ENCODE measurements around the gene ZNFX1. TPM values are rescaled to one million over a fixed set of nuclear protein-coding genes. Genes with fewer than 3 reads are reported as not detected.
A peak's percentile ranks its signal among the peaks of the same experiment; 100 is the strongest.
"Not testable (repeated sequence)": the region's sequence is repeated elsewhere in the genome, so short reads cannot be mapped to it uniquely, and the experiment has no call there.

The ZNFX1 gene
- polyA plus RNA-seq, 4 donors = 9.9 to 13.4 (median 11.9) TPM

DNA sequence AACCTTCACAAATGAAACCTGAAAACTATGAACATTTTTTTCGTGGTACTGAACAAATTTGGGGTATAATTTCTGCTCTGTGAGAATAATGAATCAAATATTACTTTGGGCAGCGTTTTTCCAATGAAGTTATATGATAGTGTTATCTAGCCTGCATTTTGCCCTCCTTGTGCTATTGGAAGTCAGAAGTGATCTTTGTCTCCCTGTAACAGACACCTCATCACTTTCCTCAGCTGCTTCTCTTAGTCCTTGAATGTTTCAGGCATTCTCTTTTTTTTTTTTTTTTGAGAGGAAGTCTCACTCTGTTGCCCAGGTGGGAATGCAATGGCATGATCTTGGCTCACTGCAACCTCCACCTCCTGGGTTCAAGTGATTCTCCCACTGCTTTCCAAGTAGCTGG lies 48.5 kb downstream of the ZNFX1 start:
- Histone ChIP-seq H3K9me3 (ENCODE audit: control insufficient read depth in 2 of 2, insufficient read depth in 1 of 2, low read depth in 1 of 2, low read length in 1 of 2) (no peaks in the 10 kb centered on the region), H3K27me3 (ENCODE audit: control insufficient read depth in 3 of 3, insufficient read depth in 3 of 3, low read length in 3 of 3) (no peaks in the 10 kb centered on the region), H3K4me3 (ENCODE audit: low read depth in 1 of 3, low read length in 3 of 3) (no peak overlapping the region), H3K4me1 (ENCODE audit: control insufficient read depth in 3 of 3, insufficient read depth in 2 of 3, low read depth in 1 of 3, low read length in 2 of 3) (peaks cover 0 to 20% (median 4%) of the 10 kb centered on the region in 3 donors), H3K27ac (ENCODE audit: low read depth in 1 of 3, low read length in 2 of 3) (peak overlapping the region in 1 of 3 donors; percentile 92), H3K36me3 (ENCODE audit: control insufficient read depth in 3 of 3, insufficient read depth in 2 of 3, low read depth in 1 of 3, low read length in 3 of 3) (peaks cover 17 to 84% (median 28%) of the 10 kb centered on the region in 3 donors)
- WGBS, 3 donors = 45 to 79% (median 62%) methylated on average over 2 of the region's 2 CpGs
- peak; percentile 23 to 35 for DNase-seq
- no peak for FAIRE-seq

DNA sequence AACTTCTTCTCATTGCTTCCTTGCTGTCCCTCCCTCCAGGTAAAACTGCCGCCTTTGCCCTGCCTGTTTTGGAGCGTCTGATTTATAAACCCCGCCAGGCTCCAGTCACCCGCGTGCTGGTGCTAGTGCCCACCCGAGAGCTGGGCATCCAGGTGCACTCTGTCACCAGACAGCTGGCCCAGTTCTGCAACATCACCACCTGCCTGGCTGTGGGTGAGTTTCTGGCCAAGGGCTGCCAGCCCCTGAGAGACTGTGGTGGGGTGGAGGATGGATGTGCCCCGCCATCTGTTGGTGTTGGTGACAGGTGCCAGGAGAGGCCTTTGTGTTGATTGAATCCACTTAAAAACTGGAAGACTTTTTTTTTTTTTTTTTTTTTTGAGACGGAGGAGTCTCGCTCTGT lies 49.2 kb downstream of the ZNFX1 start:
- Histone ChIP-seq H3K36me3 (ENCODE audit: control insufficient read depth in 3 of 3, insufficient read depth in 2 of 3, low read depth in 1 of 3, low read length in 3 of 3) (peaks cover 22 to 84% (median 29%) of the 10 kb centered on the region in 3 donors), H3K4me3 (ENCODE audit: low read depth in 1 of 3, low read length in 3 of 3) (no peak overlapping the region), H3K9me3 (ENCODE audit: control insufficient read depth in 2 of 2, insufficient read depth in 1 of 2, low read depth in 1 of 2, low read length in 1 of 2) (no peaks in the 10 kb centered on the region), H3K27ac (ENCODE audit: low read depth in 1 of 3, low read length in 2 of 3) (peak overlapping the region in 1 of 3 donors; percentile 22), H3K27me3 (ENCODE audit: control insufficient read depth in 3 of 3, insufficient read depth in 3 of 3, low read length in 3 of 3) (no peaks in the 10 kb centered on the region), H3K4me1 (ENCODE audit: control insufficient read depth in 3 of 3, insufficient read depth in 2 of 3, low read depth in 1 of 3, low read length in 2 of 3) (peaks cover 0 to 20% (median 4%) of the 10 kb centered on the region in 3 donors)
- 90 to 96% (median 93%) methylated on average over 7 to 9 of the region's 9 CpGs for WGBS, 3 donors
- DNase-seq = no peak
- FAIRE-seq = no peak

DNA sequence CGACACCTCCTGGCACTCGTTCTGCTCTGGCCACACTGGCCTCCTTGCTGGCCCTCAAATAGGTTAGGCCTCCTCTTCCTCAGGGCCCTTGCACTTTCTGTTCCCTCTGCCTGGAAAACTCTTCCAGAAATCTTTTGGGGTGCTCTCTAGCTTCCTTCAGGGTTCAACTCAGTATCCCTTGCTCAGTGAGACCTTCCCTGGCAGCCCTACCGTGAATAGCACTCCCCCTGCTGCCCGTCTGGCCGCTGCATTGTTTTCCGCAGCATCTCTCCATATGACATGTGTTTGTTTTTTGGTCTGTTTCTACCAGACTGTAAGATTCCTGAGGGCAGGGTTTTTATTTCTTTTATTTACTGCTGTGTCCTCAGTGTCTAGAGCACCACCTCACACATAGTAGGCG lies 52.0 kb downstream of the ZNFX1 start:
- Histone ChIP-seq H3K9me3 (ENCODE audit: control insufficient read depth in 2 of 2, insufficient read depth in 1 of 2, low read depth in 1 of 2, low read length in 1 of 2) (no peaks in the 10 kb centered on the region), H3K27ac (ENCODE audit: low read depth in 1 of 3, low read length in 2 of 3) (no peak overlapping the region), H3K4me3 (ENCODE audit: low read depth in 1 of 3, low read length in 3 of 3) (no peak overlapping the region), H3K27me3 (ENCODE audit: control insufficient read depth in 3 of 3, insufficient read depth in 3 of 3, low read length in 3 of 3) (no peaks in the 10 kb centered on the region), H3K36me3 (ENCODE audit: control insufficient read depth in 3 of 3, insufficient read depth in 2 of 3, low read depth in 1 of 3, low read length in 3 of 3) (peaks cover 29 to 90% (median 31%) of the 10 kb centered on the region in 3 donors), H3K4me1 (ENCODE audit: control insufficient read depth in 3 of 3, insufficient read depth in 2 of 3, low read depth in 1 of 3, low read length in 2 of 3) (peaks cover 0 to 15% (median 4%) of the 10 kb centered on the region in 3 donors)
- 95 to 98% (median 95%) methylated on average over 7 of the region's 7 CpGs for WGBS, 3 donors
- no peak for FAIRE-seq
- DNase-seq = no peak

DNA sequence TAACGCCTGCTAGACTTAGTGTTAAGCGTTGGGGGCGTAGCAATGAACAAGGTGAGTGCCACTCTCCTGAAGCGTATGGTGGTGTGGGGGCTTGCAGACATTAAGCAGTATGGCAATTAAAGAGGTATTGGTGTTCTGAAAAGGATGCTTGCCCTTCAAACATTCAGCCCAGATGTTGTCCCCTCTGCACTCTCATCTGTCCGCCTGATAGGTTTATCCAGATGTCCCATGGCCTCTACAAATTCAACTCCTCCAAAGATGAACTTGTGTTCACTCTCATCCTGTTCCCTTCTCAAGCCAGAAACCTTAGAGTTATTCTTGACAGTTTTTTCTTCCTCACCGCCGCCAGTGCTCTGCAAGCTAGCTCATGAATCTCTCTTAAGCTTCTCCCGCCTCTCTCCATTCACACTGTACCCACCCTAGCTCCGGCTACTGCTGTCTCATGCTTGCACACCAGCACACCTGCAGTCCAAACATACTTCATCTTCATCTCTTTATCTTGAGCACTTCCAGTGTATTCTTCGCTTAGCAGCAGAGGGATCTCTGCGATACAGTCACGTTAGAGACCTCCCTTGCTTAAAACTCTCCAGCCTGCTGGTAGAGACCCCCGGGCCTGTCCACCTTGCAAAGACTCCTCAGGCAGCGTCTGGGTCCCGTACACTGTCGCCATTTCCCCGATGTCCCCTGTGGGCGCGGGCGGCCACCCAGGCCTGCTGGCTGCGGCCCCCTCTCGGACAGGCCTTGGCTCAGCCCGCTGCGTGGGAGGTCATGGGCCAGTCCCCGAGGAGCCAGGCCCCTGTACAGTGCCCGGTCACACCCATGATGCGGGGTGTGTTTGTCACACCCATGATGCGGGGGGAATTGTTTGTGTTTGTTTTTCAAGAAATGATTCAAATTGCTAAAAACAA lies 57.7 kb downstream of the ZNFX1 start:
- H3K4me1 ChIP-seq (ENCODE audit: control insufficient read depth in 3 of 3, insufficient read depth in 2 of 3, low read depth in 1 of 3, low read length in 2 of 3) = peaks cover 3 to 9% (median 4%) of the 10 kb centered on the region in 3 donors
- WGBS, 3 donors = 54 to 67% (median 58%) methylated on average over 28 of the region's 28 CpGs
- H3K9me3 ChIP-seq (ENCODE audit: control insufficient read depth in 2 of 2, insufficient read depth in 1 of 2, low read depth in 1 of 2, low read length in 1 of 2) = no peaks in the 10 kb centered on the region

DNA sequence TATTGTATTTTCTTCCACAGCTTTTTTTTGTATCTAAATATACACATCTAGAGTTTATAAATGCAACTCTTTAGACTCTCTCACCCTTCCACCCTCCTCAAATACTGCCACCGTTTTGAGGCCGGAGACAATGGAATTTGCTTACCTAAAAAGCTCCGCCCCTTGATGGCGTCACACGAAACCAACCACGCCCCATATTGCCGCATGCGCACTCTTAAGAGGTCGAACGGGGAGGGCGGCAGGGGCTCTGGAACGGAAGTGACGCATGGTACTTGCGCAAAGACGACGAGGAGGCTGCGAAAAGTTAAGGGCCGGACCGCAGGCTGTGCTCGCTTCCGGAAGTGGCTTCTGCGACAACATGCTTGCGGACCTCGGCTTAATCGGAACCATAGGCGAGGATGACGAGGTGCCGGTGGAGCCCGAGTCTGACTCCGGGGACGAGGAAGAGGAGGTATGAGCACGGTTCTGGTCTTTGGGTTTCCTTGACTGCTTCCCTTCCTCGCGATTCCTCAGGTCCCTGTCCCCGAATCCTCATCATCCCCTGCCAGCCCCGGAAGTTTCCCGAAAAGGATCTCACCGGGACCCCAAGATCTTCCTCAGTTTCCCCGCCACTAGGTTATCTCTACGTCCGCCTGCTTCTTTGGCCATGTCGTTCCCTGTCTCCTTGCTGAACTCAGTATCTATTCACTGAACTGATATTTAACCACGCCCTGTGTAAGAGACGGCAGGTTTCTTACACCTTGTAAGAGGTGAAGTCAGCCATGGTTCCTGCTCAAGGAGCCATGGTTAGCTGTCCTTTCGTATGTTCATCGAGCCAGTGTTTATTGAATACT lies 58.5 kb downstream of the ZNFX1 start, which contains the start of gene DDX27:
TSS of gene DDX27 (plus strand) at position 326 of the 833 bp plus-strand sequence. CDS start at position 359, 33 bp downstream.
- Histone ChIP-seq H3K4me1 (ENCODE audit: control insufficient read depth in 3 of 3, insufficient read depth in 2 of 3, low read depth in 1 of 3, low read length in 2 of 3) (peaks cover 3 to 9% (median 4%) of the 10 kb centered on the region in 3 donors), H3K4me3 (ENCODE audit: low read depth in 1 of 3, low read length in 3 of 3) (peak within 1 kb of the TSS; percentile 39 to 86 (median 71)), H3K36me3 (ENCODE audit: control insufficient read depth in 3 of 3, insufficient read depth in 2 of 3, low read depth in 1 of 3, low read length in 3 of 3) (peaks cover 13 to 31% (median 18%) of the 10 kb centered on the region in 3 donors), H3K9me3 (ENCODE audit: control insufficient read depth in 2 of 2, insufficient read depth in 1 of 2, low read depth in 1 of 2, low read length in 1 of 2) (no peaks in the 10 kb centered on the region), H3K27ac (ENCODE audit: low read depth in 1 of 3, low read length in 2 of 3) (peak within 1 kb of the TSS; percentile 82 to 87 (median 85)), H3K27me3 (ENCODE audit: control insufficient read depth in 3 of 3, insufficient read depth in 3 of 3, low read length in 3 of 3) (no peaks in the 10 kb centered on the region)
- WGBS, 3 donors = 0 to 1% (median 0%) methylated on average over 46 of the region's 46 CpGs
- FAIRE-seq (peak; percentile 51), DNase-seq (peak; percentile 99)

More for the DNA sequence above, 57.7 kb downstream of the ZNFX1 start:
- Histone ChIP-seq H3K36me3 (ENCODE audit: control insufficient read depth in 3 of 3, insufficient read depth in 2 of 3, low read depth in 1 of 3, low read length in 3 of 3) (peaks cover 18 to 40% (median 23%) of the 10 kb centered on the region in 3 donors), H3K27me3 (ENCODE audit: control insufficient read depth in 3 of 3, insufficient read depth in 3 of 3, low read length in 3 of 3) (no peaks in the 10 kb centered on the region), H3K4me3 (ENCODE audit: low read depth in 1 of 3, low read length in 3 of 3) (peak overlapping the region; percentile 39 to 86 (median 71)), H3K27ac (ENCODE audit: low read depth in 1 of 3, low read length in 2 of 3) (peak overlapping the region; percentile 51 to 87 (median 85))
- no peak for FAIRE-seq
- DNase-seq = no peak

DNA sequence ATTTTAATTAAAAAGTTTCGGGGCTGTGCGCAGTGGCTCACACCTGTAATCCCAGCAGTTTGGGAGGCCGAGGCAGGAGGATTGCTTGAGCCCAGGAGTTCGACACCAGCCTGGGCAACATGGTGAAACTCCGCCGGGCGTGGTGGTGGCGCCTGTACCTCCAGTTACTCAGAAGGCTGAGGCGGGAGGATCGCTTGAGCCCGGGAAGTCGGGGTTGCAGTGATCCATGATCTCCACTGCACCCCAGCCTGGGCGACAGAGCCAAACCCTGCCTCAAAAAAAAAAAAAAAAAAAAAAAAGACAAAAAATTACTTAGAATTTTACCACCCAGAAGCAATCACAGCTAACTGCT lies 59.1 kb downstream of the ZNFX1 start:
- Histone ChIP-seq H3K27ac (ENCODE audit: low read depth in 1 of 3, low read length in 2 of 3) (peak overlapping the region in 2 of 3 donors; percentile 33 to 36), H3K36me3 (ENCODE audit: control insufficient read depth in 3 of 3, insufficient read depth in 2 of 3, low read depth in 1 of 3, low read length in 3 of 3) (peaks cover 8 to 25% (median 13%) of the 10 kb centered on the region in 3 donors), H3K4me3 (ENCODE audit: low read depth in 1 of 3, low read length in 3 of 3) (peak overlapping the region in 1 of 3 donors; percentile 71)
- not testable (repeated sequence) for FAIRE-seq; DNase-seq; H3K9me3 ChIP-seq (ENCODE audit: control insufficient read depth in 2 of 2, insufficient read depth in 1 of 2, low read depth in 1 of 2, low read length in 1 of 2); H3K27me3 ChIP-seq (ENCODE audit: control insufficient read depth in 3 of 3, insufficient read depth in 3 of 3, low read length in 3 of 3); H3K4me1 ChIP-seq (ENCODE audit: control insufficient read depth in 3 of 3, insufficient read depth in 2 of 3, low read depth in 1 of 3, low read length in 2 of 3)
- 54 to 60% (median 58%) methylated on average over 13 of the region's 13 CpGs for WGBS, 3 donors

DNA sequence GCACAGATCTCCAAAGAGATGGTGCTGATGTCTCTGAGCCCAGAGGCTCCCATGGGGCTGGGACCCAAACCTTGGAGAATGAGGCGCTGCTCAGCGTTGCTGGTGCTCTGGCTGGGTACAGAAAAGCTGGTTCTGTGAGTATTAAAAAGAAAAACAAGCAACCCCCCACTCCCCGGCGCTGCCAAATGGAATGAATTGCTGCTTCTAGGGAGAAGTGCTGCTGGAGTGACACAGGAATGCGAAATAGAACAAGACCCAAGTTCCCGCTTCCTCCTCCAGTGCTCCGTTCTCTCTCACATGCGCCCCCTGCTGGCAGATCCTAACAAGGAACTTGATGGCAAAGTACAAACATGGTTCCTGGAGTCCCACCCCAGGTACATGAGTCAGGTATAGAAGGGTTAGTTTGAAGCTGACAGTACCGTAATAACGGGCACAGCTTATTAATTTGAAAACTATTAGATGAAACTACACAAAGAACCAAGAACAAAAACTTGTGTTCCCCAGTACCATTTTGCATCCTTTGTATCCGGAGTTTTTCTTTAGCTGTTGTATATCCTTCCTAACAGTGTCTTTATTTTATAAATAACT lies 60.8 kb downstream of the ZNFX1 start:
- FAIRE-seq (no peak), DNase-seq (peak; percentile 96 to 97)
- Histone ChIP-seq H3K36me3 (ENCODE audit: control insufficient read depth in 3 of 3, insufficient read depth in 2 of 3, low read depth in 1 of 3, low read length in 3 of 3) (peaks cover 4 to 10% (median 4%) of the 10 kb centered on the region in 3 donors), H3K4me1 (ENCODE audit: control insufficient read depth in 3 of 3, insufficient read depth in 2 of 3, low read depth in 1 of 3, low read length in 2 of 3) (peaks cover 3 to 9% (median 4%) of the 10 kb centered on the region in 3 donors), H3K9me3 (ENCODE audit: control insufficient read depth in 2 of 2, insufficient read depth in 1 of 2, low read depth in 1 of 2, low read length in 1 of 2) (no peaks in the 10 kb centered on the region), H3K4me3 (ENCODE audit: low read depth in 1 of 3, low read length in 3 of 3) (no peak overlapping the region), H3K27ac (ENCODE audit: low read depth in 1 of 3, low read length in 2 of 3) (peak overlapping the region in 1 of 3 donors; percentile 5), H3K27me3 (ENCODE audit: control insufficient read depth in 3 of 3, insufficient read depth in 3 of 3, low read length in 3 of 3) (no peaks in the 10 kb centered on the region)
- 14 to 22% (median 19%) methylated on average over 11 of the region's 11 CpGs for WGBS, 3 donors

DNA sequence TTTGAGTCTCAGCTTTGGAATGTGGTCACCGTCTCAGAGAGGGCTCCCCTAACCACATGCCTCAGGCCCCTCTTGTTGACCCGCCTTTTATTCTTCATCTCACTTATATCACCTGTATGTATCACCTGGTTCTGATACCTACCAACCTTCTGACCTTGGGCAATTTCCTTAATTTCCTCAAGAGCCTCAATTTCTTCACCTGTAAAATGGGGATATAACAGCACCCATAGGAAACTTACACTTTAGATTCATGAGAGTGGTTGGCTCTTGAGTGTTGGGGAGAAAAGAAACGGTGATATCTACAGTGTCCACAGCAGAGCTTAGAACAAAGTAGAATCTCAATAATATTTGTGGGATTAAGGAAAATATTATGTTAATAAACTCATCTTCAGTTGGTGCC lies 62.6 kb downstream of the ZNFX1 start:
- WGBS, 3 donors = 85 to 93% (median 85%) methylated on average over 3 of the region's 3 CpGs
- no peaks in the 10 kb centered on the region for H3K9me3 ChIP-seq (ENCODE audit: control insufficient read depth in 2 of 2, insufficient read depth in 1 of 2, low read depth in 1 of 2, low read length in 1 of 2)
- FAIRE-seq = no peak

More for the DNA sequence above, 62.6 kb downstream of the ZNFX1 start:
- H3K27me3 ChIP-seq (ENCODE audit: control insufficient read depth in 3 of 3, insufficient read depth in 3 of 3, low read length in 3 of 3) = no peaks in the 10 kb centered on the region
- H3K4me1 ChIP-seq (ENCODE audit: control insufficient read depth in 3 of 3, insufficient read depth in 2 of 3, low read depth in 1 of 3, low read length in 2 of 3) = peaks cover under 1 to 3% (median 3%) of the 10 kb centered on the region in 3 donors
- DNase-seq = no peak
- no peak overlapping the region for H3K27ac ChIP-seq (ENCODE audit: low read depth in 1 of 3, low read length in 2 of 3)
- no peak overlapping the region for H3K4me3 ChIP-seq (ENCODE audit: low read depth in 1 of 3, low read length in 3 of 3)
- H3K36me3 ChIP-seq (ENCODE audit: control insufficient read depth in 3 of 3, insufficient read depth in 2 of 3, low read depth in 1 of 3, low read length in 3 of 3) = no peaks in the 10 kb centered on the region

All from small intestine (tissue), 7 donors.